Small intestine (tissue), 7 donors: Measurements from ENCODE around the gene EHF. TPM values are rescaled to one million over a fixed set of nuclear protein-coding genes. Genes with fewer than 3 reads are reported as not detected.
A peak's percentile ranks its signal among the peaks of the same experiment; 100 is the strongest.

Experiments
- DNase-seq, 2 donors: peaks; one replicate each; pipeline versions ENCODE4 v3.0.0 to v3.0.0-alpha.2; 2013
- FAIRE-seq: peaks from 2 replicates; lab custom pipeline; 2012; peaks lifted over from hg19 to GRCh38; lab: Jason Lieb, UNC
- H3K27ac ChIP-seq, 3 donors: one replicate each; pipeline ENCODE4 v1.5.1; 2013; ENCODE audit warnings: low read length in 2 of 3, mild to moderate bottlenecking in 2 of 3, control low read depth in 1 of 3, inconsistent platforms in 1 of 3, low read depth in 1 of 3, moderate library complexity in 1 of 3
- H3K27me3 ChIP-seq, 3 donors: one replicate each; pipeline ENCODE4 v1.6.1; 2013; ENCODE audit warnings: low read length in 3 of 3, inconsistent platforms in 1 of 3; ENCODE audit not compliant: control insufficient read depth in 3 of 3, insufficient read depth in 3 of 3
- H3K36me3 ChIP-seq, 3 donors: one replicate each; pipeline ENCODE4 v1.6.1; 2013; ENCODE audit warnings: low read length in 3 of 3, inconsistent platforms in 1 of 3, low read depth in 1 of 3, mild to moderate bottlenecking in 1 of 3, moderate library complexity in 1 of 3; ENCODE audit not compliant: control insufficient read depth in 3 of 3, insufficient read depth in 2 of 3
- H3K4me1 ChIP-seq, 3 donors: one replicate each; pipeline ENCODE4 v1.6.1; 2013; ENCODE audit warnings: low read length in 2 of 3, inconsistent platforms in 1 of 3, low read depth in 1 of 3, mild to moderate bottlenecking in 1 of 3, moderate library complexity in 1 of 3; ENCODE audit not compliant: control insufficient read depth in 3 of 3, insufficient read depth in 2 of 3
- H3K4me3 ChIP-seq, 3 donors: one replicate each; pipeline ENCODE4 v1.5.1; 2013; ENCODE audit warnings: low read length in 3 of 3, control low read depth in 1 of 3, inconsistent platforms in 1 of 3, low read depth in 1 of 3, mild to moderate bottlenecking in 1 of 3, moderate library complexity in 1 of 3
- H3K9me3 ChIP-seq, 2 donors: one replicate each; pipeline ENCODE4 v1.6.1; 2013; ENCODE audit warnings: low read depth in 1 of 2, low read length in 1 of 2; ENCODE audit not compliant: control insufficient read depth in 2 of 2, insufficient read depth in 1 of 2
- whole genome bisulfite sequencing, 3 donors: extraction: QIAGEN DNeasy Blood & Tissue Kit; methylation state at CpG; one replicate each; pipeline ENCODE4 v1.1.7; 2013; 5-methylcytosine and 5-hydroxymethylcytosine counted together
- polyA plus RNA-seq, 4 donors: library from polyadenylated mRNA; stranded (reverse) in 3 of 4; unstranded in 1 of 4; fragments of 200-250 nt in 3 of 4; fragments of 120-200 nt in 1 of 4; gene quantifications; one replicate each; pipeline versions ENCODE4 v1.2.1 to v1.2.3, GENCODE V29; 2013
- donor health status: healthy with polysubstance abuse.
- donor health status: control.
- donor health status: control.
- donor health status: Bipolar disorder and iron deficiency.
- donor health status: healthy.

EHF gene
- polyA plus RNA-seq, 4 donors: 7.3 to 54.1 (median 26.2) TPM

GRCh38 chr11:34610324-34611041 lies 10.4 kb upstream of the EHF start:
- no peaks in the 10 kb centered on the region for H3K27me3 ChIP-seq
- 81 to 86% (median 86%) methylated on average over 5 of the region's 5 CpGs for WGBS, 3 donors
- no peak for FAIRE-seq
- no peak overlapping the region for H3K4me3 ChIP-seq
- peaks cover 5 to 20% (median 7%) of the 10 kb centered on the region in 3 donors for H3K4me1 ChIP-seq
- no peaks in the 10 kb centered on the region for H3K36me3 ChIP-seq
- no peak overlapping the region for H3K27ac ChIP-seq
- H3K9me3 ChIP-seq: no peaks in the 10 kb centered on the region
- DNase-seq: no peak

- no peak overlapping the region for H3K4me3 ChIP-seq
- H3K4me1 ChIP-seq: peaks cover 2 to 12% (median 6%) of the 10 kb centered on the region in 3 donors
- no peaks in the 10 kb centered on the region for H3K9me3 ChIP-seq
- no peak for FAIRE-seq
- H3K27me3 ChIP-seq: no peaks in the 10 kb centered on the region
- H3K36me3 ChIP-seq: no peaks in the 10 kb centered on the region
- H3K27ac ChIP-seq: no peak overlapping the region
- DNase-seq: no peak
Measured at GRCh38 chr11:34613015-34613414, 7.9 kb upstream of the EHF start.

GRCh38 chr11:34613552-34614056 lies 7.3 kb upstream of the EHF start:
- Histone ChIP-seq H3K27me3 (no peaks in the 10 kb centered on the region), H3K9me3 (no peaks in the 10 kb centered on the region), H3K27ac (no peak overlapping the region), H3K4me3 (no peak overlapping the region), H3K36me3 (no peaks in the 10 kb centered on the region), H3K4me1 (peaks cover 2 to 12% (median 6%) of the 10 kb centered on the region in 3 donors)
- 63 to 70% (median 66%) methylated on average over 2 of the region's 2 CpGs for WGBS, 3 donors
- FAIRE-seq (no peak), DNase-seq (no peak)

GRCh38 chr11:34614344-34615104 lies 6.4 kb upstream of the EHF start:
- WGBS, 3 donors: 50 to 66% (median 52%) methylated on average over 5 of the region's 5 CpGs
- Histone ChIP-seq H3K4me3 (no peak overlapping the region), H3K9me3 (no peaks in the 10 kb centered on the region), H3K36me3 (no peaks in the 10 kb centered on the region), H3K4me1 (peaks cover 2 to 11% (median 6%) of the 10 kb centered on the region in 3 donors), H3K27me3 (no peaks in the 10 kb centered on the region), H3K27ac (no peak overlapping the region)
- DNase-seq: peak in 1 of 2 donors; percentile 57
- no peak for FAIRE-seq

- Histone ChIP-seq H3K27ac (no peak overlapping the region), H3K9me3 (no peaks in the 10 kb centered on the region), H3K27me3 (no peaks in the 10 kb centered on the region), H3K36me3 (no peaks in the 10 kb centered on the region), H3K4me1 (peaks cover 2 to 21% (median 6%) of the 10 kb centered on the region in 3 donors), H3K4me3 (no peak overlapping the region)
- 38 to 73% (median 64%) methylated on average over 1 of the region's 1 CpG for WGBS, 3 donors
- FAIRE-seq: no peak
- DNase-seq: no peak
Measured at GRCh38 chr11:34616086-34616485, 4.8 kb upstream of the EHF start.

GRCh38 chr11:34616830-34617504 lies 3.9 kb upstream of the EHF start:
- DNase-seq (no peak), FAIRE-seq (no peak)
- no peaks in the 10 kb centered on the region for H3K9me3 ChIP-seq
- H3K27ac ChIP-seq: no peak overlapping the region
- no peak overlapping the region for H3K4me3 ChIP-seq
- H3K4me1 ChIP-seq: peaks cover 2 to 24% (median 6%) of the 10 kb centered on the region in 3 donors
- no peaks in the 10 kb centered on the region for H3K36me3 ChIP-seq
- WGBS, 3 donors: 18 to 61% (median 44%) methylated on average over 7 of the region's 7 CpGs
- H3K27me3 ChIP-seq: no peaks in the 10 kb centered on the region

GRCh38 chr11:34618406-34618805 lies 2.5 kb upstream of the EHF start:
- Histone ChIP-seq H3K27ac (no peak overlapping the region), H3K27me3 (no peaks in the 10 kb centered on the region), H3K4me1 (peaks cover 2 to 26% (median 6%) of the 10 kb centered on the region in 3 donors), H3K9me3 (peaks cover 0 to 3% of the 10 kb centered on the region in 2 donors), H3K4me3 (no peak overlapping the region), H3K36me3 (no peaks in the 10 kb centered on the region)
- 96% methylated on average over 2 of the region's 2 CpGs for WGBS, 3 donors
- FAIRE-seq (no peak), DNase-seq (no peak)

GRCh38 chr11:34619062-34619516 lies 1.8 kb upstream of the EHF start:
- Histone ChIP-seq H3K9me3 (peaks cover 0 to 9% of the 10 kb centered on the region in 2 donors), H3K36me3 (no peaks in the 10 kb centered on the region), H3K27me3 (no peaks in the 10 kb centered on the region), H3K4me1 (peaks cover 2 to 22% (median 4%) of the 10 kb centered on the region in 3 donors), H3K4me3 (no peak overlapping the region), H3K27ac (no peak overlapping the region)
- FAIRE-seq: no peak
- no peak for DNase-seq
- 63 to 67% (median 67%) methylated on average over 2 of the region's 2 CpGs for WGBS, 3 donors
